Body of pancreas (tissue), 4 donors: ENCODE results near the gene NR6A1.

ENCODE experiments used
- POLR2A ChIP-seq, 3 donors: fragments of 450-650 bp; IDR thresholded peaks; one replicate each; pipeline ENCODE4 v1.6.1; 2016; ENCODE audit warnings: antibody characterized with exemption in 3 of 3, mild to moderate bottlenecking in 2 of 3
- TF ChIP-seq, protein P1 (sequence below), 7 experiments: fragments of 450-650 bp in 4 of 7; fragments of 200-600 bp in 3 of 7; sonication (generic) in 3 of 7; IDR thresholded peaks; one replicate each; pipeline ENCODE4 v1.5.1; 2016 to 2019; ENCODE audit warnings: antibody characterized with exemption in 7 of 7

DNA sequence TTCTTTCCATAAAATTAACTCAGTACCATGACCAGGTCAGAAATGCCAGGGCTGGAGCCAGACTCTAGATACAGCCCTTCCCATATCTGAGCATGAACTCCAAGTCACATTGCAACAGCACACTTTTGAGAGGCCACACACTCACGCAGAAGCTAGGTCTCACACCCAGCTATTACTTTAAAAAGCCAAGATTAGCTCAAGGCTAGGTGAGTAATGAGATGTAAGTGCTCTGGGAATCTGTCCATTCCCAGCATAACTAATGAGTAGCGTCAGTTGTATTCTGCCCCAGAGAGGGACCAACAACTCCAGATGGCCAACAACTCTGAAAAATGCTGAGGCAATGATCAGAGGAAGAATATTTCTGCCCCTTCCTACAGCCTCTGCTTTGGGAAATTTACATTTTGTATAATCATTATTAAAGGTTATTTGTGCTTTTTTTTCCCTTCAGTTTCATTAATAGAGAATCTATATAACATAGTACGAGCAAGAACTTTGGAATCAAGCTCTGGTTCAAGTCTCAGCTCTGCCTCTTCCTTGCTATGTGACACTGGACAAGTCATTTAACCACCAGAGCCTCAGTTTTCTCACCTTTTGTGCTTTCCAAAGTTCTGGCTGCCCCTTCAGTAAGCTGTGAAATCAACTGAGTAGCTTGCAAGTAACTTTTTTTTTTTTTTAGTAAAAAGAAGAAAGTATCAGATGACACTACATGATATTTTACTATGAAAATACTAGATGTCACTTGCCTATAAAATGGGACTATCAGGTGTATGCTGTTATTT, 118.3 kb downstream of the NR6A1 start:
- TF ChIP-seq, protein P1, sequence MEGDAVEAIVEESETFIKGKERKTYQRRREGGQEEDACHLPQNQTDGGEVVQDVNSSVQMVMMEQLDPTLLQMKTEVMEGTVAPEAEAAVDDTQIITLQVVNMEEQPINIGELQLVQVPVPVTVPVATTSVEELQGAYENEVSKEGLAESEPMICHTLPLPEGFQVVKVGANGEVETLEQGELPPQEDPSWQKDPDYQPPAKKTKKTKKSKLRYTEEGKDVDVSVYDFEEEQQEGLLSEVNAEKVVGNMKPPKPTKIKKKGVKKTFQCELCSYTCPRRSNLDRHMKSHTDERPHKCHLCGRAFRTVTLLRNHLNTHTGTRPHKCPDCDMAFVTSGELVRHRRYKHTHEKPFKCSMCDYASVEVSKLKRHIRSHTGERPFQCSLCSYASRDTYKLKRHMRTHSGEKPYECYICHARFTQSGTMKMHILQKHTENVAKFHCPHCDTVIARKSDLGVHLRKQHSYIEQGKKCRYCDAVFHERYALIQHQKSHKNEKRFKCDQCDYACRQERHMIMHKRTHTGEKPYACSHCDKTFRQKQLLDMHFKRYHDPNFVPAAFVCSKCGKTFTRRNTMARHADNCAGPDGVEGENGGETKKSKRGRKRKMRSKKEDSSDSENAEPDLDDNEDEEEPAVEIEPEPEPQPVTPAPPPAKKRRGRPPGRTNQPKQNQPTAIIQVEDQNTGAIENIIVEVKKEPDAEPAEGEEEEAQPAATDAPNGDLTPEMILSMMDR (IDR thresholded peaks at IDR 0.05), result no peak
- no peak for TF ChIP-seq POLR2A (IDR thresholded peaks at IDR 0.05)
